CD14-positive monocyte (primary cell): Measurements from ENCODE around the gene CLRN3. TPM values are rescaled to one million over a fixed set of nuclear protein-coding genes. Genes with fewer than 3 reads are reported as not detected.

Experiments
- DNase-seq, 3 donors: peaks; one replicate each; pipeline ENCODE4 v3.0.0-alpha.2; 2011 to 2022
- H2AFZ ChIP-seq: 2 replicates; pipeline ENCODE4 v1.6.0; 2012; ENCODE audit warnings: mild to moderate bottlenecking, low read depth, low read length, inconsistent platforms; ENCODE audit not compliant: insufficient read depth, poor library complexity, severe bottlenecking
- H3K27ac ChIP-seq, 2 donors: 1 replicate in 1 of 2; 2 replicates in 1 of 2; pipeline ENCODE4 v1.5.1; 2012 to 2013; ENCODE audit warnings: low read length in 2 of 2, control low read depth in 1 of 2, inconsistent platforms in 1 of 2, low read depth in 1 of 2, mild to moderate bottlenecking in 1 of 2
- H3K27me3 ChIP-seq, 2 donors: one replicate each; pipeline versions ENCODE4 v1.6.0 to v1.6.1; 2011 to 2013; ENCODE audit warnings: low read length in 2 of 2; ENCODE audit not compliant: control insufficient read depth in 2 of 2, insufficient read depth in 2 of 2
- H3K36me3 ChIP-seq, 2 donors: replicated peaks in 1 of 2; 1 replicate in 1 of 2; 2 replicates in 1 of 2; pipeline versions ENCODE4 v1.5.1 to v1.6.1; 2012 to 2013; ENCODE audit warnings: low read length in 2 of 2, control low read depth in 1 of 2, inconsistent platforms in 1 of 2, mild to moderate bottlenecking in 1 of 2; ENCODE audit not compliant: insufficient read depth in 2 of 2, control insufficient read depth in 1 of 2
- H3K4me1 ChIP-seq, 2 donors: 1 replicate in 1 of 2; 2 replicates in 1 of 2; pipeline versions ENCODE4 v1.5.1 to v1.6.1; 2012 to 2013; ENCODE audit warnings: low read length in 2 of 2, control low read depth in 1 of 2, inconsistent platforms in 1 of 2, mild to moderate bottlenecking in 1 of 2, moderate library complexity in 1 of 2; ENCODE audit not compliant: insufficient read depth in 2 of 2, control insufficient read depth in 1 of 2
- H3K4me2 ChIP-seq: replicated peaks from 2 replicates; pipeline ENCODE3; 2012; ENCODE audit warnings: low read length, moderate library complexity, mild to moderate bottlenecking; ENCODE audit not compliant: poor library complexity, severe bottlenecking; ENCODE audit errors: extremely low read depth
- H3K4me3 ChIP-seq, 3 experiments: fragments of 200-600 bp in 1 of 3; sonication (generic) in 1 of 3; replicated peaks in 1 of 3; 1 replicate in 2 of 3; 2 replicates in 1 of 3; pipeline ENCODE4 v1.5.1; 2011 to 2013; ENCODE audit warnings: low read length in 3 of 3, mild to moderate bottlenecking in 3 of 3, control low read depth in 2 of 3, low read depth in 2 of 3, inconsistent platforms in 1 of 3, moderate library complexity in 1 of 3
- H3K79me2 ChIP-seq: 2 replicates; pipeline ENCODE4 v1.6.0; 2012; ENCODE audit warnings: mild to moderate bottlenecking, control low read depth, inconsistent platforms, low read length, moderate library complexity; ENCODE audit not compliant: insufficient read depth
- H3K9ac ChIP-seq: 2 replicates; pipeline ENCODE4 v1.6.0; 2017; ENCODE audit warnings: low read length, mild to moderate bottlenecking; ENCODE audit not compliant: insufficient read depth, poor library complexity, severe bottlenecking
- H3K9me3 ChIP-seq, 2 donors: replicated peaks in 1 of 2; 1 replicate in 1 of 2; 2 replicates in 1 of 2; pipeline versions ENCODE4 v1.5.1 to v1.6.1; 2012 to 2013; ENCODE audit warnings: low read length in 2 of 2, control low read depth in 1 of 2; ENCODE audit not compliant: control insufficient read depth in 1 of 2, insufficient read depth in 1 of 2
- H4K20me1 ChIP-seq: 2 replicates; pipeline ENCODE4 v1.6.0; 2012; ENCODE audit warnings: mild to moderate bottlenecking, low read length, control low read depth, moderate library complexity; ENCODE audit not compliant: insufficient read depth
- H3K27ac Mint-ChIP-seq, 7 donors: one replicate each; pipeline ENCODE4 v1.8.0; 2020; ENCODE audit warnings: mild to moderate bottlenecking in 7 of 7, mixed read lengths in 7 of 7, moderate library complexity in 6 of 7, inconsistent platforms in 2 of 7
- H3K27me3 Mint-ChIP-seq, 3 donors: one replicate each; pipeline ENCODE4 v1.8.0; 2021 to 2022; ENCODE audit warnings: low read depth in 3 of 3, mild to moderate bottlenecking in 3 of 3, mixed read lengths in 3 of 3, moderate library complexity in 3 of 3, inconsistent platforms in 1 of 3
- H3K36me3 Mint-ChIP-seq, 2 donors: one replicate each; pipeline ENCODE4 v1.8.0; 2020; ENCODE audit warnings: mixed read lengths in 2 of 2, inconsistent platforms in 1 of 2, mild to moderate bottlenecking in 1 of 2
- H3K4me1 Mint-ChIP-seq: one replicate; pipeline ENCODE4 v1.8.0; 2020; ENCODE audit warnings: mild to moderate bottlenecking, mixed read lengths
- H3K4me3 Mint-ChIP-seq, 2 donors: one replicate each; pipeline ENCODE4 v1.8.0; 2020; ENCODE audit warnings: mild to moderate bottlenecking in 2 of 2, mixed read lengths in 2 of 2, moderate library complexity in 1 of 2
- H3K9me3 Mint-ChIP-seq, 7 donors: one replicate each; pipeline ENCODE4 v1.8.0; 2020 to 2022; ENCODE audit warnings: mixed read lengths in 7 of 7, mild to moderate bottlenecking in 6 of 7, moderate library complexity in 6 of 7, inconsistent platforms in 2 of 7
- WGBS: methylation state at CpG from one replicate; pipeline ENCODE4 v1.1.5; 2013; ENCODE audit warnings: missing lambda C conversion rate; ENCODE audit not compliant: insufficient coverage; 5-methylcytosine and 5-hydroxymethylcytosine counted together
- intact Hi-C, 2 donors: fragments of 100-400 bp; cut with micrococcal nuclease; formaldehyde crosslinking; loops; one replicate each; pipeline versions ENCODE4 v1.15.0 to v1.15.1; 2023
- polyA plus RNA-seq, 3 donors: library from polyadenylated mRNA; depleted of rRNA in 1 of 3; unstranded in 2 of 3; stranded (reverse) in 1 of 3; fragments of 300-500 nt in 2 of 3; fragments of >200 nt in 1 of 3; fragmentation: Illumina TruSeq in 2 of 3; gene quantifications; 1 replicate in 2 of 3; 2 replicates in 1 of 3; pipeline ENCODE4 v1.2.3, GENCODE V29; 2012 to 2021
- TF ChIP-seq, protein P1 (sequence below): fragments of 200-600 bp; IDR thresholded peaks from one replicate; pipeline ENCODE4 v1.8.0; 2022; ENCODE audit warnings: antibody characterized with exemption, mild to moderate bottlenecking

The CLRN3 gene
- polyA plus RNA-seq, 3 donors, result 0.16 TPM; not detected in 2

DNA sequence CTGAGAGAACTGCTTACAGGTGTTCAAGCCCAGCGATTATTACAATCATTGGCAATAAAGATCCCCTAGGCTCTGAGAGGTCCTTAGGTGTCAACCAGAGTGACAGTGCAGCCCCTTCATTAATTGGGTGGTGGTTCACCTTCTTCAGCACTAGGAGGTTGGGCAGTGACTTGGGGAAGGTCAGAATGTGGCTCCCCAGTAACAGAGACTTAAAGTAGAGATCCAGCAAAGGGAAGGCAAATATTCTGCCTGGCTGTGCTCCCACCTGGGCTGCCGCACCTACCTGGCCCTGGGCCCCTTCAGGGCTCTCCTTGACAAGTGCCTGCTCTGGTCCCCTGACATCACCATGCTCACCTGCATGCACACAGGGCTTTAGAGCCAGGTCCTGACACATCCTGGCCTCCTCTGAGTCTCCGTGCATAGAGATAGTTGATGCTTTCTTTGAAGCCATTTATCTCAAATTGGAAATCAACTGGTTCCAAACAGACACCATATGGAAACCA, 1.9 kb downstream of the CLRN3 start:
- Histone ChIP-seq H3K4me3 (peak overlapping the region in 1 of 3 experiments; percentile 61), H3K9ac (no peak overlapping the region), H3K27ac (peak overlapping the region in 1 of 2 donors; percentile 80), H3K79me2 (no peaks in the 10 kb centered on the region), H3K4me1 (peaks cover 46 to 55% of the 10 kb centered on the region in 2 donors), H3K9me3 (no peaks in the 10 kb centered on the region), H3K36me3 (no peaks in the 10 kb centered on the region), H2AFZ (no peak overlapping the region), H3K4me2 (no peak overlapping the region), H3K27me3 (no peaks in the 10 kb centered on the region), H4K20me1 (no peaks in the 10 kb centered on the region)
- no peak for DNase-seq
- H3K4me3 Mint-ChIP-seq, result no peak overlapping the region
- peaks cover 0 to 3% (median 0%) of the 10 kb centered on the region in 7 donors for H3K9me3 Mint-ChIP-seq
- H3K27ac Mint-ChIP-seq, result peak overlapping the region in 4 of 7 donors; percentile 35 to 89 (median 64)
- 100% methylated on average over 1 of the region's 3 CpGs for WGBS
- H3K4me1 Mint-ChIP-seq, result peaks cover 49% of the 10 kb centered on the region
- intact Hi-C loops, result no loop called here
- TF ChIP-seq, protein P1, sequence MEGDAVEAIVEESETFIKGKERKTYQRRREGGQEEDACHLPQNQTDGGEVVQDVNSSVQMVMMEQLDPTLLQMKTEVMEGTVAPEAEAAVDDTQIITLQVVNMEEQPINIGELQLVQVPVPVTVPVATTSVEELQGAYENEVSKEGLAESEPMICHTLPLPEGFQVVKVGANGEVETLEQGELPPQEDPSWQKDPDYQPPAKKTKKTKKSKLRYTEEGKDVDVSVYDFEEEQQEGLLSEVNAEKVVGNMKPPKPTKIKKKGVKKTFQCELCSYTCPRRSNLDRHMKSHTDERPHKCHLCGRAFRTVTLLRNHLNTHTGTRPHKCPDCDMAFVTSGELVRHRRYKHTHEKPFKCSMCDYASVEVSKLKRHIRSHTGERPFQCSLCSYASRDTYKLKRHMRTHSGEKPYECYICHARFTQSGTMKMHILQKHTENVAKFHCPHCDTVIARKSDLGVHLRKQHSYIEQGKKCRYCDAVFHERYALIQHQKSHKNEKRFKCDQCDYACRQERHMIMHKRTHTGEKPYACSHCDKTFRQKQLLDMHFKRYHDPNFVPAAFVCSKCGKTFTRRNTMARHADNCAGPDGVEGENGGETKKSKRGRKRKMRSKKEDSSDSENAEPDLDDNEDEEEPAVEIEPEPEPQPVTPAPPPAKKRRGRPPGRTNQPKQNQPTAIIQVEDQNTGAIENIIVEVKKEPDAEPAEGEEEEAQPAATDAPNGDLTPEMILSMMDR, result no peak
- H3K36me3 Mint-ChIP-seq, result no peaks in the 10 kb centered on the region
- H3K27me3 Mint-ChIP-seq, result no peaks in the 10 kb centered on the region

DNA sequence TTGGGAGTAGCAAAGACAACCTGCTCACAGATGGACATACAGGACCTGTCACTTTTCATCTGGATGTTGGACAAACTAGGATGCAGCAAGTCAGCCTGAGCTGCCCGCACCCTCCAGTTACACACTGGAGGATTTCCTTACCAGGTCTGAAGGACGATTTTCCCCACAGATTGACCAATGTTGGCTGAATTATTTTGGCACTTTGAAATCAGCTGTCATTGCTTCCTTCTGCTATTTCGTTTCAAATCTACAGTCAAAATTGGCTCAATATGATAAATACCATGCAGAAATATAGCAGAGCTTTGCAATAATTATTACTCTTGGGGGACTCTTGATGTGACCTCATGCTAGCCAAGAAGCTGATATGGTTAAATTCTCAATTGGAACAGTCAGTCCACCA, 2.5 kb downstream of the CLRN3 start:
- Mint-ChIP-seq H3K4me3 (peak overlapping the region in 1 of 2 donors; percentile 82), H3K9me3 (peaks cover 0 to 3% (median 0%) of the 10 kb centered on the region in 7 donors), H3K36me3 (no peaks in the 10 kb centered on the region), H3K27ac (peak overlapping the region; percentile 83 to 94 (median 88)), H3K4me1 (peaks cover 49% of the 10 kb centered on the region), H3K27me3 (no peaks in the 10 kb centered on the region)
- DNase-seq, result peak in 1 of 3 donors; percentile 25
- H3K27me3 ChIP-seq, result no peaks in the 10 kb centered on the region
- H4K20me1 ChIP-seq, result no peaks in the 10 kb centered on the region
- 0% methylated on average over 2 of the region's 3 CpGs for WGBS
- peaks cover 46 to 55% of the 10 kb centered on the region in 2 donors for H3K4me1 ChIP-seq
- peak overlapping the region; percentile 69 to 80 for H3K27ac ChIP-seq
- peak overlapping the region; percentile 69 for H3K4me2 ChIP-seq
- H3K36me3 ChIP-seq, result no peaks in the 10 kb centered on the region
- TF ChIP-seq, protein P1, result no peak
- H3K9ac ChIP-seq, result no peak overlapping the region
- intact Hi-C loops, result no loop called here
- H3K79me2 ChIP-seq, result no peaks in the 10 kb centered on the region
- H3K9me3 ChIP-seq, result no peaks in the 10 kb centered on the region
- no peak overlapping the region for H2AFZ ChIP-seq
- H3K4me3 ChIP-seq, result peak overlapping the region in 1 of 3 experiments; percentile 61
